Endothelial cell of umbilical vein (primary cell): ENCODE data around the gene L1CAM. TPM values are rescaled to one million over a fixed set of nuclear protein-coding genes. Genes with fewer than 3 reads are reported as not detected.

ENCODE experiments used
- BruUV-seq: library from RNA; stranded (reverse); fragments of 400-500 nt; replicated peaks from 2 replicates; lab custom pipeline; 2021; lab: Mats Ljungman, UMichigan
- CTCF ChIA-PET: fragments of 300-600, 350-600 bp; sonication (Branson Sonifier 250); formaldehyde crosslinking; loops from one replicate; lab custom pipeline; 2021; ENCODE audit warnings: antibody characterized with exemption, inconsistent platforms; lab: Charles Lee
- POLR2A ChIA-PET: fragments of 300-600, 350-600 bp; sonication (Branson Sonifier 250); formaldehyde crosslinking; loops from one replicate; lab custom pipeline; 2021; ENCODE audit warnings: antibody characterized with exemption, inconsistent platforms; lab: Charles Lee
- DNase-seq: peaks from one replicate; pipeline ENCODE4 v3.0.0-alpha.2; 2011; ENCODE audit warnings: low read depth, low spot score
- FAIRE-seq: peaks from 2 replicates; lab custom pipeline; 2011; peaks lifted over from hg19 to GRCh38; lab: Jason Lieb, UNC
- H2AFZ ChIP-seq: 2 replicates; pipeline ENCODE4 v1.6.0; 2012; ENCODE audit warnings: low read depth, low read length, control low read depth, inconsistent platforms
- H3K27ac ChIP-seq: 2 replicates; pipeline ENCODE4 v1.5.1; 2011; ENCODE audit warnings: low read depth, mild to moderate bottlenecking, control low read depth, low read length, moderate library complexity; ENCODE audit not compliant: insufficient read depth
- H3K27me3 ChIP-seq, 2 experiments: 2 replicates each; pipeline versions ENCODE4 v1.6.0 to v1.6.1; 2011; ENCODE audit warnings: low read length in 2 of 2, mixed read lengths in 1 of 2; ENCODE audit not compliant: control insufficient read depth in 2 of 2, insufficient read depth in 2 of 2
- H3K36me3 ChIP-seq, 2 experiments: 2 replicates in 1 of 2; 3 replicates in 1 of 2; pipeline ENCODE4 v1.5.1; 2011; ENCODE audit warnings: low read length in 2 of 2, mild to moderate bottlenecking in 1 of 2, moderate library complexity in 1 of 2; ENCODE audit not compliant: control insufficient read depth in 2 of 2, insufficient read depth in 2 of 2; ENCODE audit errors: extremely low read depth in 1 of 2
- H3K4me1 ChIP-seq: 3 replicates; pipeline ENCODE4 v1.5.1; 2011; ENCODE audit warnings: mild to moderate bottlenecking, low read length; ENCODE audit not compliant: control insufficient read depth, insufficient read depth; ENCODE audit errors: extremely low read depth
- H3K4me2 ChIP-seq: 2 replicates; pipeline ENCODE4 v1.6.1; 2011; ENCODE audit warnings: low read length, control low read depth, mixed read lengths; ENCODE audit not compliant: insufficient read depth
- H3K4me3 ChIP-seq, 3 experiments: fragments of 200-600 bp in 1 of 3; sonication (generic), shearing (Covaris generic) in 1 of 3; replicated peaks in 1 of 3; 2 replicates each; pipeline ENCODE4 v1.5.1; 2011 to 2016; ENCODE audit warnings: control low read depth in 3 of 3, low read length in 3 of 3, mild to moderate bottlenecking in 2 of 3, inconsistent platforms in 1 of 3, low read depth in 1 of 3, moderate library complexity in 1 of 3; ENCODE audit not compliant: insufficient read depth in 1 of 3
- H3K79me2 ChIP-seq: 2 replicates; pipeline ENCODE4 v1.6.0; 2012; ENCODE audit warnings: low read length, inconsistent platforms; ENCODE audit not compliant: control insufficient read depth, insufficient read depth
- H3K9ac ChIP-seq: replicated peaks from 2 replicates; pipeline ENCODE3; 2011; ENCODE audit warnings: low read length, control low read depth; ENCODE audit not compliant: insufficient read depth; ENCODE audit errors: extremely low read depth
- H3K9me1 ChIP-seq: replicated peaks from 3 replicates; pipeline ENCODE4 v1.6.0; 2011; ENCODE audit warnings: mild to moderate bottlenecking, low read length; ENCODE audit not compliant: control insufficient read depth, insufficient read depth; ENCODE audit errors: extremely low read depth
- H3K9me3 ChIP-seq: replicated peaks from 2 replicates; pipeline ENCODE4 v1.5.1; 2012; ENCODE audit warnings: low read length, inconsistent platforms; ENCODE audit not compliant: control insufficient read depth, insufficient read depth
- H4K20me1 ChIP-seq: replicated peaks from 2 replicates; pipeline ENCODE3; 2011; ENCODE audit warnings: mild to moderate bottlenecking, low read length; ENCODE audit not compliant: control insufficient read depth, insufficient read depth; ENCODE audit errors: extremely low read depth
- CTCF ChIP-seq, 2 donors: IDR thresholded peaks; 1 replicate in 1 of 2; 2 replicates in 1 of 2; pipeline ENCODE4 v1.5.1; 2011; ENCODE audit warnings: low read length in 2 of 2, mild to moderate bottlenecking in 2 of 2, moderate library complexity in 2 of 2, control low read depth in 1 of 2, inconsistent platforms in 1 of 2, low read depth in 1 of 2; ENCODE audit not compliant: insufficient read depth in 1 of 2; ENCODE audit errors: extremely low read depth in 1 of 2
- EZH2 ChIP-seq: IDR thresholded peaks from 2 replicates; pipeline ENCODE4 v1.6.1; 2012; ENCODE audit warnings: borderline replicate concordance, low read depth, mild to moderate bottlenecking, moderate library complexity, low read length, inconsistent platforms; ENCODE audit not compliant: severe bottlenecking
- FOS ChIP-seq: IDR thresholded peaks from 2 replicates; pipeline ENCODE4 v1.6.1; 2011; ENCODE audit warnings: mild to moderate bottlenecking, low read length, moderate library complexity, borderline replicate concordance; ENCODE audit not compliant: insufficient read depth
- GATA2 ChIP-seq: IDR thresholded peaks from 2 replicates; pipeline ENCODE4 v1.7.0; 2011; ENCODE audit warnings: low read depth, mild to moderate bottlenecking, moderate library complexity, mixed read lengths, low read length; ENCODE audit not compliant: insufficient read length, insufficient read depth
- JUN ChIP-seq: IDR thresholded peaks from 2 replicates; pipeline ENCODE4 v1.6.1; 2011; ENCODE audit warnings: borderline replicate concordance, low read depth; ENCODE audit not compliant: insufficient read length, insufficient read depth
- MAX ChIP-seq: IDR thresholded peaks from 2 replicates; pipeline ENCODE4 v1.6.1; 2011; ENCODE audit not compliant: insufficient read depth, insufficient read length
- MYC ChIP-seq: IDR thresholded peaks from one replicate; pipeline ENCODE4 v1.6.1; 2011; ENCODE audit warnings: mild to moderate bottlenecking, low read depth, low read length
- POLR2A ChIP-seq: IDR thresholded peaks from 2 replicates; pipeline ENCODE4 v1.6.1; 2012; ENCODE audit warnings: low read depth, mild to moderate bottlenecking, control low read depth, low read length
- POLR2AphosphoS5 ChIP-seq: IDR thresholded peaks from 2 replicates; pipeline ENCODE4 v1.6.1; 2012; ENCODE audit warnings: low read depth, mild to moderate bottlenecking, control low read depth, low read length, moderate library complexity; ENCODE audit not compliant: insufficient read depth
- dilution Hi-C: fragments of 300-500 bp; cut with MboI; formaldehyde crosslinking; loops from one replicate; pipeline ENCODE4 v1.15.0; 2019; ENCODE audit warnings: low sequenced_read_pairs; ENCODE audit not compliant: extremely low pct_ligation_motif_present
- intact Hi-C: fragments of 100-400 bp; cut with micrococcal nuclease; formaldehyde crosslinking; loops from one replicate; pipeline ENCODE4 v1.10.0; 2022
- polyA plus RNA-seq, 4 experiments: library from polyadenylated mRNA; depleted of rRNA in 3 of 4; stranded (reverse) in 3 of 4; unstranded in 1 of 4; fragments of >200 nt; gene quantifications; 2 replicates each; pipeline versions ENCODE4 v1.2.1 to v1.2.3, GENCODE V29; 2011 to 2012; ENCODE audit warnings: missing spikeins in 1 of 4
- total RNA-seq: library from RNA; stranded (reverse); gene quantifications from 2 replicates; pipeline ENCODE4 v1.2.3, GENCODE V29; 2021

Gene L1CAM
- total and polyA plus RNA-seq, 2 donors (not counting 3 experiments of a cell fraction or from before 2014, with no cell fraction given): 0.01 TPM; not detected in 1

GRCh38 chrX:153884136-153884535 is 1.8 kb downstream of the L1CAM start:
- no peak overlapping the region for H3K9ac ChIP-seq
- no peak overlapping the region for H3K4me2 ChIP-seq
- no peak overlapping the region for H2AFZ ChIP-seq
- no peaks in the 10 kb centered on the region for H3K9me1 ChIP-seq
- no peaks in the 10 kb centered on the region for H3K9me3 ChIP-seq
- no peaks in the 10 kb centered on the region for H3K79me2 ChIP-seq
- intact Hi-C loops (loop anchor here (10.0 kb wide), 1 partner anchor 69 kb away; no protein-coding TSS in a partner anchor), dilution Hi-C loops (no loop called here)
- H4K20me1 ChIP-seq: no peaks in the 10 kb centered on the region
- peaks cover 29 to 38% of the 10 kb centered on the region in 2 experiments for H3K27me3 ChIP-seq
- H3K27ac ChIP-seq: no peak overlapping the region
- DNase-seq (no peak), FAIRE-seq (no peak)
- no TSS peak for BruUV-seq
- no peaks in the 10 kb centered on the region for H3K4me1 ChIP-seq
- no peak overlapping the region for H3K4me3 ChIP-seq
- CTCF ChIA-PET: no interaction called here
- H3K36me3 ChIP-seq: no peaks in the 10 kb centered on the region
- TF ChIP-seq MYC: no peak
- TF ChIP-seq JUN: no peak
- no peak for TF ChIP-seq POLR2AphosphoS5
- TF ChIP-seq FOS: no peak
- TF ChIP-seq POLR2A: no peak
- TF ChIP-seq MAX: no peak
- no peak for TF ChIP-seq CTCF (IDR thresholded peaks at IDR 0.05; ENCODE audit: extremely low read depth in 1 of 2, insufficient read depth in 1 of 2, low read depth in 1 of 2, low read length in 2 of 2)
- no peak for TF ChIP-seq EZH2
- TF ChIP-seq GATA2: no peak
- POLR2A ChIA-PET: no interaction called here
